Measurements from ENCODE around the gene SGK2. TPM values are rescaled to one million over a fixed set of nuclear protein-coding genes. Genes with fewer than 3 reads are reported as not detected.

Gene SGK2
- total RNA-seq, 1 experiment from 2014 or later: not detected

DNA sequence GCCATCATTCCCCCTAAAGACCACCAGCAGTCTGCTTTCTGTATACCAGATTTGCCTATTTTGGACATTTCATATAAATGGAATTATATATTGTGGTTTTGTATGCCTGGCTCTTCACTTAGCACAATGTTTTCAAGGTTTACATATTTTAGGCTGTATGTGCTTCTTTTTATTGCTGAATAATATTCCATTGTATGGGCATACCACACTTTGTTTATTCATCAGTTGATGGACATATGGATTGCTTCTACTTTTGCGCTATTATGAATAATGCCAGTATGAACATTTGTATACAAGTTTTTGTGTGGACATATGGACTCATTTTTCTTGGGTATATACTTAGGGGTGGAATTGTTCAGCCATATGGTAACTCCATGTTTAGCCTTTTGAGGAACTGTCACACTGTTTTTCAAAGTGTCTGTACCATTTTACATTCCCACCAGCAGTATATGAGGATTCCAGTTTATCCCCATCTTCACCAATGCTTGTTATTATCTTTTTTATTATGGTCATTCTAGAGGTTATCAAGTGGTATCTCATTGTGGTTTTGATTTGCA is 38.7 kb upstream of the SGK2 start:
- H3K27ac ChIP-seq (ENCODE audit: insufficient read length, low read depth, low read length): no peak overlapping the region
- H3K27ac Mint-ChIP-seq: no peak overlapping the region
- H2BK20ac ChIP-seq (ENCODE audit: low read depth, low read length, poor library complexity, severe bottlenecking): no peak overlapping the region
- H3K9me3 ChIP-seq (ENCODE audit: control insufficient read depth, low read depth, low read length): no peaks in the 10 kb centered on the region
- peaks cover 13 to 37% (median 26%) of the 10 kb centered on the region in 3 experiments for H3K36me3 Mint-ChIP-seq (ENCODE audit: insufficient read depth in 1 of 3, low read depth in 3 of 3)
- H3K23ac ChIP-seq (ENCODE audit: insufficient read length, low read depth, low read length): no peak overlapping the region
- H4K8ac ChIP-seq (replicated peaks; ENCODE audit: insufficient read length, low read depth, low read length): no peak overlapping the region
- H3K23me2 ChIP-seq (ENCODE audit: insufficient read length, low read depth, low read length, poor library complexity, severe bottlenecking): no peaks in the 10 kb centered on the region
- H2BK120ac ChIP-seq (ENCODE audit: low read depth, low read length, poor library complexity, severe bottlenecking): no peak overlapping the region
- no peak overlapping the region for H3K56ac ChIP-seq (ENCODE audit: insufficient read length, low read depth, low read length)
- H4K20me1 ChIP-seq (ENCODE audit: control insufficient read depth, insufficient read depth, insufficient read length): no peaks in the 10 kb centered on the region
- no peaks in the 10 kb centered on the region for H3K27me3 ChIP-seq (ENCODE audit: insufficient read depth, low read length)
- H2BK12ac ChIP-seq (ENCODE audit: insufficient read length, low read depth, low read length): no peak overlapping the region
- H3K9ac ChIP-seq (ENCODE audit: extremely low read depth, insufficient read length, low read length): no peak overlapping the region
- H2BK5ac ChIP-seq (ENCODE audit: insufficient read length, low read length): no peak overlapping the region
- no peaks in the 10 kb centered on the region for H3K4me1 ChIP-seq (ENCODE audit: insufficient read depth, low read length)
- H3K27me3 Mint-ChIP-seq (ENCODE audit: low read depth): no peaks in the 10 kb centered on the region
- no peak for DNase-seq
- H3K9me3 Mint-ChIP-seq: no peaks in the 10 kb centered on the region; a peak in 3 of 5 replicates
- H3K79me1 ChIP-seq (ENCODE audit: insufficient read depth, low read depth, low read length, poor library complexity, severe bottlenecking): no peaks in the 10 kb centered on the region
- H3K4me3 Mint-ChIP-seq: no peak overlapping the region
- no peak overlapping the region for H3K14ac ChIP-seq (ENCODE audit: insufficient read depth, low read length)
- H4K91ac ChIP-seq (ENCODE audit: insufficient read length, low read depth, low read length): no peak overlapping the region
- no peak overlapping the region for H3K4ac ChIP-seq (ENCODE audit: low read depth, low read length)
- H3K79me2 ChIP-seq (ENCODE audit: insufficient read depth, low read length): 0 out of 2 replicates have a peak, but pooled peaks cover 1% of the 10 kb centered on the region
- no peak overlapping the region for H2BK15ac ChIP-seq (ENCODE audit: low read depth, low read length)
- H3K4me2 ChIP-seq (ENCODE audit: insufficient read depth, insufficient read length, low read length): no peak overlapping the region
- no peak overlapping the region for H4K5ac ChIP-seq (ENCODE audit: insufficient read length, low read depth, low read length)
- H3T11ph ChIP-seq (ENCODE audit: low read length): no peak overlapping the region
- TF ChIP-seq CTCF (conservative IDR thresholded peaks at IDR 0.05): no peak
- no peak overlapping the region for H3K18ac ChIP-seq (ENCODE audit: insufficient read length, low read depth, low read length)
- no peak overlapping the region for H2AFZ ChIP-seq (ENCODE audit: low read length)
- no CpG with 5 or more reads among the region's 1 CpG for WGBS (ENCODE audit: extremely low coverage, insufficient read length, low lambda C conversion rate)
- H3K4me1 Mint-ChIP-seq: peaks cover 3 to 4% of the 10 kb centered on the region in 2 experiments; a peak in 3 of 4 replicates
- H2AK5ac ChIP-seq (ENCODE audit: insufficient read length, low read length): no peak overlapping the region
